Lung (tissue), 12 donors: Measurements from ENCODE around the gene NRIP1. TPM values are rescaled to one million over a fixed set of nuclear protein-coding genes. Genes with fewer than 3 reads are reported as not detected.
A peak's percentile ranks its signal among the peaks of the same experiment; 100 is the strongest.

Experiments used
- ATAC-seq: fragments of 200-7000 bp; cut with Tn5 transposase; one replicate; pipeline ENCODE4 v1.9.1; 2020; ENCODE audit warnings: moderate number of reproducible peaks; ENCODE audit not compliant: insufficient read depth, low FRiP score
- DNase-seq, 3 donors: peaks; one replicate each; pipeline ENCODE4 v3.0.0-alpha.2; 2013 to 2017
- H3K27ac ChIP-seq, 2 donors: one replicate each; pipeline ENCODE4 v1.5.1; 2013; ENCODE audit warnings: mild to moderate bottlenecking in 2 of 2, moderate library complexity in 2 of 2, control low read depth in 1 of 2, inconsistent platforms in 1 of 2, low read depth in 1 of 2, low read length in 1 of 2
- H3K27me3 ChIP-seq, 3 donors: one replicate each; pipeline ENCODE4 v1.5.1; 2013; ENCODE audit warnings: low read length in 2 of 3; ENCODE audit not compliant: control insufficient read depth in 3 of 3, insufficient read depth in 3 of 3
- H3K36me3 ChIP-seq, 4 donors: one replicate each; pipeline ENCODE4 v1.5.1; 2013; ENCODE audit warnings: low read length in 4 of 4, mild to moderate bottlenecking in 1 of 4, moderate library complexity in 1 of 4; ENCODE audit not compliant: control insufficient read depth in 4 of 4, insufficient read depth in 4 of 4
- H3K4me1 ChIP-seq, 5 donors: one replicate each; pipeline ENCODE4 v1.5.1; 2013; ENCODE audit warnings: low read length in 5 of 5, mild to moderate bottlenecking in 2 of 5, moderate library complexity in 1 of 5; ENCODE audit not compliant: control insufficient read depth in 5 of 5, insufficient read depth in 5 of 5
- H3K4me3 ChIP-seq: one replicate; pipeline ENCODE4 v1.5.1; 2013; ENCODE audit warnings: mild to moderate bottlenecking, control low read depth, moderate library complexity
- H3K9ac ChIP-seq, 2 donors: one replicate each; pipeline ENCODE4 v1.5.1; 2013; ENCODE audit warnings: low read length in 2 of 2, control low read depth in 1 of 2; ENCODE audit not compliant: insufficient read depth in 1 of 2
- H3K9me3 ChIP-seq, 4 donors: one replicate each; pipeline ENCODE4 v1.5.1; 2013; ENCODE audit warnings: low read length in 3 of 4, mild to moderate bottlenecking in 1 of 4, moderate library complexity in 1 of 4; ENCODE audit not compliant: control insufficient read depth in 4 of 4, insufficient read depth in 3 of 4
- CTCF ChIP-seq: IDR thresholded peaks from 2 replicates; pipeline ENCODE4 v1.5.1; 2012; ENCODE audit warnings: mild to moderate bottlenecking; ENCODE audit errors: control extremely low read depth, extremely low read depth
- WGBS, 2 donors: extraction: QIAGEN DNeasy Blood & Tissue Kit; methylation state at CpG; one replicate each; pipeline ENCODE4 v1.1.7; 2013; 5-methylcytosine and 5-hydroxymethylcytosine counted together
- polyA plus RNA-seq, 2 donors: library from polyadenylated mRNA; stranded (reverse); fragments of 200-250 nt; gene quantifications; one replicate each; pipeline ENCODE4 v1.2.1, GENCODE V29; 2013
- total RNA-seq, 2 donors: library from RNA; depleted of rRNA in 1 of 2; stranded (reverse); fragments of >200 nt in 1 of 2; gene quantifications; one replicate each; pipeline ENCODE4 v1.2.1, GENCODE V29; 2014 to 2021
- donor health status: control.
- donor health status: control.
- donor health status: Bipolar disorder and iron deficiency.
- donor health status: healthy.
- donor health status: DM: yes; HTN: yes; CAD: no.

The NRIP1 gene
- total and polyA plus RNA-seq, 4 donors, result 5.9 to 35.5 (median 18.3) TPM

- no peaks in the 10 kb centered on the region for H3K9me3 ChIP-seq
- TF ChIP-seq CTCF, result no peak
- peaks cover 0 to 7% (median 0%) of the 10 kb centered on the region in 5 donors for H3K4me1 ChIP-seq
- no peak overlapping the region for H3K27ac ChIP-seq
- no peaks in the 10 kb centered on the region for H3K27me3 ChIP-seq
- 88 to 93% methylated on average over 1 of the region's 1 CpG for WGBS, 2 donors
- no peak for ATAC-seq
- H3K36me3 ChIP-seq, result no peaks in the 10 kb centered on the region
- no peak overlapping the region for H3K4me3 ChIP-seq
- DNase-seq, result no peak
- H3K9ac ChIP-seq, result no peak overlapping the region
Observed at GRCh38 chr21:15096146-15096545, 31.3 kb upstream of the NRIP1 start.

GRCh38 chr21:15095326-15095725 is 30.5 kb upstream of the NRIP1 start:
- peak in 2 of 3 donors; percentile 40 to 51 for DNase-seq
- 11 to 25% methylated on average over 1 of the region's 1 CpG for WGBS, 2 donors
- Histone ChIP-seq H3K27me3 (no peaks in the 10 kb centered on the region), H3K9me3 (no peaks in the 10 kb centered on the region), H3K4me3 (no peak overlapping the region), H3K27ac (no peak overlapping the region), H3K4me1 (peaks cover 0 to 7% (median 0%) of the 10 kb centered on the region in 5 donors), H3K9ac (no peak overlapping the region), H3K36me3 (no peaks in the 10 kb centered on the region)
- no peak for TF ChIP-seq CTCF
- no peak for ATAC-seq

- H3K9me3 ChIP-seq, result no peaks in the 10 kb centered on the region
- DNase-seq (no peak), ATAC-seq (no peak)
- WGBS, 2 donors, result 83 to 87% methylated on average over 4 of the region's 4 CpGs
- H3K36me3 ChIP-seq, result no peaks in the 10 kb centered on the region
- peaks cover 0 to 7% (median 0%) of the 10 kb centered on the region in 5 donors for H3K4me1 ChIP-seq
- no peak for TF ChIP-seq CTCF
- H3K27me3 ChIP-seq, result no peaks in the 10 kb centered on the region
- H3K27ac ChIP-seq, result no peak overlapping the region
- no peak overlapping the region for H3K4me3 ChIP-seq
- H3K9ac ChIP-seq, result no peak overlapping the region
Observed at GRCh38 chr21:15094706-15095105, 29.9 kb upstream of the NRIP1 start.

GRCh38 chr21:15093216-15093615 is 28.4 kb upstream of the NRIP1 start:
- WGBS, 2 donors, result 82 to 100% methylated on average over 1 of the region's 1 CpG
- no peaks in the 10 kb centered on the region for H3K36me3 ChIP-seq
- peaks cover 0 to 7% (median 0%) of the 10 kb centered on the region in 5 donors for H3K4me1 ChIP-seq
- no peaks in the 10 kb centered on the region for H3K9me3 ChIP-seq
- no peak overlapping the region for H3K27ac ChIP-seq
- no peak overlapping the region for H3K4me3 ChIP-seq
- DNase-seq, result no peak
- no peak overlapping the region for H3K9ac ChIP-seq
- H3K27me3 ChIP-seq, result no peaks in the 10 kb centered on the region
- ATAC-seq, result no peak
- TF ChIP-seq CTCF, result no peak
